ENCODE measurements around the gene MMAB. TPM values are rescaled to one million over a fixed set of nuclear protein-coding genes. Genes with fewer than 3 reads are reported as not detected.

MMAB gene
- total and polyA plus RNA-seq, 4 experiments from 2014 or later, result 16.0 to 30.2 (median 17.0) TPM

DNA sequence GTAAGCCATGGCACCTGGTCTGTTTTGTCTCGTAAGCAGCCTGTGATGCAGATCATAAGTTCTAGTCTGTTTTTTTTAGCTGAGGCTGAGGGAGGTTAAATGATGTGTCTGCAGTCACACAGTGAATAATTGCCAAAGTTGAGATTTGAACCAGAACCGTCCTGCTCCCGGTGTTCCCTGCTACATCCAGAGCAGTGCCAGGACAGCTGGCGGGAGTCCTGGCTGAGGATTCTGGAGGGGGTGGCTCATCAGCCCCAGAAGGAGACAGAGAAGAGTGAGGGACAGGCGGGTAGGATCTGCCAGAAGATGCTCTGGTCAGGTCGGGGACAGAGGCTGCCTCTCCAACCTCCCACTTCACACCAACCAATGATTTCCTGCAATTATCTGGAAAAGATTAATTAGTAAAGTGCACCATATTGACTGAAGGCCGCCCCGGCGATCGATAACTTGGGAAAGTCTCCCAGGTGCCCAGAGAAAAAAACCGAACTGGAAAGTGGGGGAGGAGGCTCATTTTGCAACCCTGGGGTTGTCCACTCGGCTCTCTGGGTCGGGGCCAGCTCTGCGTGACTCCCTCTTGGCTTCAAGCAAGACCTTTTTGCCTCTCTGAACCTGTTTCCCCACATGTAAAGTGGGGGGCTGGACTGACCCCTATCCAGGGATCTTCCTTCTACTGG, 42.4 kb upstream of the MMAB start:
- Mint-ChIP-seq H3K4me1 (no peaks in the 10 kb centered on the region), H3K36me3 (no peaks in the 10 kb centered on the region), H3K4me3 (no peak overlapping the region), H3K27ac (no peak overlapping the region), H3K27me3 (peaks cover 11 to 23% of the 10 kb centered on the region in 2 donors), H3K9me3 (no peaks in the 10 kb centered on the region)
- intact Hi-C loops (cut with micrococcal nuclease), result no loop called here
- ChIA-PET CTCF (ENCODE audit: partially characterized antibody) (interaction anchor here (1.1 kb wide), 1 partner anchor 18 kb away, joined by 3 read pairs; no protein-coding TSS in a partner anchor), POLR2A (ENCODE audit: partially characterized antibody) (no interaction called here)
- Histone ChIP-seq H3K27me3 (ENCODE audit: insufficient read depth, low read length) (peaks cover 5% of the 10 kb centered on the region), H3K27ac (ENCODE audit: low read depth, low read length) (no peak overlapping the region), H3K4me3 (ENCODE audit: low read length in 2 of 2) (no peak overlapping the region), H3K9me3 (ENCODE audit: control insufficient read depth in 1 of 2, low read length in 2 of 2) (no peaks in the 10 kb centered on the region), H3K36me3 (ENCODE audit: insufficient read depth, low read length) (no peaks in the 10 kb centered on the region), H3K4me1 (ENCODE audit: insufficient read depth, low read length) (no peaks in the 10 kb centered on the region)
- DNase-seq, result no peak

DNA sequence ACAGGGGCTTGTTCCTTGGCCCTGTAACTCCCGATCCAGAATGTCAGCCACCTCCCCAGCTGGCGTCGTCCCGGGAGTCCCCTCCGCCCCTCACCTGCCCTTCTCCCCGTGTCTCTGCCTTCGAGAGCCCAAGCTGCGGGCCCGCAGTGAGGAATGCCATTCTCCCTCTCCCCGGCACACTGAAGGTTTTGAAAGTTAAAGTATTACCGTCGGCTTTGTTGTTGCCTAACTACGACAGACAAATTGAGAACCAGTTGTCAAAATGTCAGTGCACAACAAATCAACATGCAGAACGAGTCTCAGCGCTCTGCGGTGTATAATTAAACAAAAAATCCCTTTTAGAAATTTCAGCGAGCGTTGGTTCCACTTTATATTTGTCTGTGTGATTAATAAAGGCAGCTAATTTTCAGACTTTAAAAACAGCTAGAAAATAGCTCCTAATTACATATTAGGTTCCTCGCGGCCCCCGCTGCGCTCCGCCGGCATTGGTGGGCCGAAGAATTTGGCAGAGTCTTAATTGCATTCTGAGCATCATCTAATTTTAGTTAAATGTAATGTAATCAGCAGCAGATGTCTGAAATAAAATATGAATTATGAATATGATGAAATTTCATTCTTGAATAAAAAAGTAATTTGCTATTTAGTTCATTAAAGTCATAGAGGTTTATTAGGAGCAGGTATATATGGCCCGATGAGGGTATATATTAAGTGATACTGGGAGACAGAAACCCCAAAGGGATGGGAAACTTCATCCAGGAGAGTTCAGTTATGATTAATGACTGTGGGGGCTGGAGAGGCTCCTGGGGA, 40.5 kb upstream of the MMAB start:
- Mint-ChIP-seq H3K36me3 (no peaks in the 10 kb centered on the region), H3K4me3 (no peak overlapping the region), H3K27ac (no peak overlapping the region), H3K9me3 (no peaks in the 10 kb centered on the region), H3K4me1 (no peaks in the 10 kb centered on the region), H3K27me3 (peaks cover 10 to 27% of the 10 kb centered on the region in 2 donors)
- DNase-seq, result no peak
- Histone ChIP-seq H3K27me3 (ENCODE audit: insufficient read depth, low read length) (peaks cover 8% of the 10 kb centered on the region), H3K27ac (ENCODE audit: low read depth, low read length) (no peak overlapping the region), H3K4me3 (ENCODE audit: low read length in 2 of 2) (no peak overlapping the region), H3K9me3 (ENCODE audit: control insufficient read depth in 1 of 2, low read length in 2 of 2) (no peaks in the 10 kb centered on the region), H3K4me1 (ENCODE audit: insufficient read depth, low read length) (no peaks in the 10 kb centered on the region), H3K36me3 (ENCODE audit: insufficient read depth, low read length) (no peaks in the 10 kb centered on the region)
- intact Hi-C loops (cut with micrococcal nuclease), result no loop called here
- ChIA-PET POLR2A (ENCODE audit: partially characterized antibody) (no interaction called here), CTCF (ENCODE audit: partially characterized antibody) (interaction anchor here (1.2 kb wide), 1 partner anchor 15 kb away, joined by 3 read pairs; no protein-coding TSS in a partner anchor)

- Mint-ChIP-seq H3K27ac (no peak overlapping the region), H3K9me3 (no peaks in the 10 kb centered on the region), H3K4me1 (no peaks in the 10 kb centered on the region), H3K27me3 (peaks cover 10 to 29% of the 10 kb centered on the region in 2 donors), H3K36me3 (no peaks in the 10 kb centered on the region), H3K4me3 (no peak overlapping the region)
- intact Hi-C loops (cut with micrococcal nuclease), result no loop called here
- Histone ChIP-seq H3K4me1 (ENCODE audit: insufficient read depth, low read length) (no peaks in the 10 kb centered on the region), H3K27me3 (ENCODE audit: insufficient read depth, low read length) (peaks cover 8% of the 10 kb centered on the region), H3K27ac (ENCODE audit: low read depth, low read length) (no peak overlapping the region), H3K9me3 (ENCODE audit: control insufficient read depth in 1 of 2, low read length in 2 of 2) (no peaks in the 10 kb centered on the region), H3K4me3 (ENCODE audit: low read length in 2 of 2) (no peak overlapping the region), H3K36me3 (ENCODE audit: insufficient read depth, low read length) (no peaks in the 10 kb centered on the region)
- ChIA-PET POLR2A (ENCODE audit: partially characterized antibody) (no interaction called here), CTCF (ENCODE audit: partially characterized antibody) (interaction anchor here (1.2 kb wide), 1 partner anchor 14 kb away, joined by 3 read pairs; no protein-coding TSS in a partner anchor)
- DNase-seq, result no peak
Measured at GRCh38 chr12:109612975-109613502, 39.7 kb upstream of the MMAB start.

GRCh38 chr12:109612003-109612402, 38.7 kb upstream of the MMAB start:
- H3K27me3 Mint-ChIP-seq, result peaks cover 11 to 32% of the 10 kb centered on the region in 2 donors
- ChIA-PET POLR2A (ENCODE audit: partially characterized antibody) (no interaction called here), CTCF (ENCODE audit: partially characterized antibody) (no interaction called here)
- intact Hi-C loops (cut with micrococcal nuclease), result no loop called here
- Histone ChIP-seq H3K4me1 (ENCODE audit: insufficient read depth, low read length) (no peaks in the 10 kb centered on the region), H3K4me3 (ENCODE audit: low read length in 2 of 2) (no peak overlapping the region), H3K9me3 (ENCODE audit: control insufficient read depth in 1 of 2, low read length in 2 of 2) (no peaks in the 10 kb centered on the region), H3K27ac (ENCODE audit: low read depth, low read length) (no peak overlapping the region), H3K36me3 (ENCODE audit: insufficient read depth, low read length) (no peaks in the 10 kb centered on the region), H3K27me3 (ENCODE audit: insufficient read depth, low read length) (peaks cover 8% of the 10 kb centered on the region)
- H3K4me3 Mint-ChIP-seq, result no peak overlapping the region
- no peak overlapping the region for H3K27ac Mint-ChIP-seq
- no peaks in the 10 kb centered on the region for H3K9me3 Mint-ChIP-seq
- H3K4me1 Mint-ChIP-seq, result no peaks in the 10 kb centered on the region
- H3K36me3 Mint-ChIP-seq, result no peaks in the 10 kb centered on the region
- no peak for DNase-seq

DNA sequence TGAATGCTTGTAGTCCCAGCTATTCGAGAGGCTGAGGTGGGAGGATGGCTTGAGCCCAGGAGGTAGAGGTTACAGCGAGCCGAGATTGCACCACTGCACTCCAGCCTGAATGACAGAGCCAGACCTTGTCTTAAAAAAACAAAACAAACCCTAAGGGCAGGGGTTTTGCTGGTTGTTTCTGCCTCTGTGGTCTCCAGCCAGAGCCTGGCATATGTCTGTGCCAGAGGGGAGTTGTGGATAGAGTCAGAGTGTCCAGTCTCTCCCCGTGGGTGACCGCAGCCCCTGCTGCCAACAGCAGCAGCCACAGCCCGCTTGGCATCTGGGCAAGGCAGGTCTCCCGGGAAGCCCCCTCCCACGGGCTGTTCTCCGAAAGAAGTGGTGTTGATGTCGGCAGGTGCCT, 37.9 kb upstream of the MMAB start:
- peaks cover 7 to 27% of the 10 kb centered on the region in 2 donors for H3K27me3 Mint-ChIP-seq
- no peaks in the 10 kb centered on the region for H3K36me3 ChIP-seq (ENCODE audit: insufficient read depth, low read length)
- H3K4me1 Mint-ChIP-seq, result no peaks in the 10 kb centered on the region
- H3K27me3 ChIP-seq (ENCODE audit: insufficient read depth, low read length), result peaks cover 8% of the 10 kb centered on the region
- intact Hi-C loops (cut with micrococcal nuclease), result no loop called here
- ChIA-PET POLR2A (ENCODE audit: partially characterized antibody) (no interaction called here), CTCF (ENCODE audit: partially characterized antibody) (interaction anchor here (1.2 kb wide), 1 partner anchor 13 kb away, joined by 3 read pairs; no protein-coding TSS in a partner anchor)
- H3K27ac ChIP-seq (ENCODE audit: low read depth, low read length), result no peak overlapping the region
- no peaks in the 10 kb centered on the region for H3K9me3 ChIP-seq (ENCODE audit: control insufficient read depth in 1 of 2, low read length in 2 of 2)
- no peak overlapping the region for H3K4me3 Mint-ChIP-seq
- H3K9me3 Mint-ChIP-seq, result no peaks in the 10 kb centered on the region
- no peaks in the 10 kb centered on the region for H3K4me1 ChIP-seq (ENCODE audit: insufficient read depth, low read length)
- no peak overlapping the region for H3K27ac Mint-ChIP-seq
- DNase-seq, result no peak
- no peak overlapping the region for H3K4me3 ChIP-seq (ENCODE audit: low read length in 2 of 2)
- no peaks in the 10 kb centered on the region for H3K36me3 Mint-ChIP-seq

DNA sequence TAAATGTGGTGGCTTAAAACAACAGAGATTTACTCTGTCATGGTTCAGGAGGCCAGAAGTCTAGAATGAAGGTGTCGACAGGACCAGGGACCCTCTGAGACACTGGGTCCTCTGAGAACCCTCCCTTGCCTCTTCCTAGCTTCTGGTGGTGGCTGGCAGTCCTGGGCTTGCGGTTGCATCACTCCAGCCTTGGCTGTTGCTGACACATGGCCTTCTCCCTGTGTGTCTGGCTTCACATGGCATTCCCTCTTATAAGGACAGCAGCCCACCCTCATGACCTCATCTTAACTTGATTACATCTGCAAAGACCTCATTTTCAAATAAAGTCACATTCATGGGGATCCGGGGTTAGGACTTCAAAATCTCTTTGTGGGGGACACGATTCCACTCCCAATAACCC, 37.2 kb upstream of the MMAB start:
- Mint-ChIP-seq H3K36me3 (no peaks in the 10 kb centered on the region), H3K27me3 (peaks cover 8 to 24% of the 10 kb centered on the region in 2 donors), H3K4me3 (no peak overlapping the region), H3K9me3 (no peaks in the 10 kb centered on the region), H3K27ac (peak overlapping the region in 1 of 7 donors; percentile 6), H3K4me1 (no peaks in the 10 kb centered on the region)
- intact Hi-C loops (cut with micrococcal nuclease), result no loop called here
- no peak for DNase-seq
- H3K4me3 ChIP-seq (ENCODE audit: low read length in 2 of 2), result no peak overlapping the region
- no peak overlapping the region for H3K27ac ChIP-seq (ENCODE audit: low read depth, low read length)
- ChIA-PET CTCF (ENCODE audit: partially characterized antibody) (interaction anchor here (1.2 kb wide), 1 partner anchor 13 kb away, joined by 3 read pairs; no protein-coding TSS in a partner anchor), POLR2A (ENCODE audit: partially characterized antibody) (no interaction called here)
- H3K4me1 ChIP-seq (ENCODE audit: insufficient read depth, low read length), result no peaks in the 10 kb centered on the region
- H3K9me3 ChIP-seq (ENCODE audit: control insufficient read depth in 1 of 2, low read length in 2 of 2), result no peaks in the 10 kb centered on the region
- H3K27me3 ChIP-seq (ENCODE audit: insufficient read depth, low read length), result peaks cover 8% of the 10 kb centered on the region
- H3K36me3 ChIP-seq (ENCODE audit: insufficient read depth, low read length), result no peaks in the 10 kb centered on the region

- no peaks in the 10 kb centered on the region for H3K36me3 ChIP-seq (ENCODE audit: insufficient read depth, low read length)
- Mint-ChIP-seq H3K36me3 (no peaks in the 10 kb centered on the region), H3K4me1 (no peaks in the 10 kb centered on the region), H3K27ac (peak overlapping the region in 1 of 7 donors; percentile 15), H3K4me3 (no peak overlapping the region), H3K9me3 (no peaks in the 10 kb centered on the region), H3K27me3 (peaks cover 8 to 20% of the 10 kb centered on the region in 2 donors)
- ChIA-PET POLR2A (ENCODE audit: partially characterized antibody) (no interaction called here), CTCF (ENCODE audit: partially characterized antibody) (interaction anchor here (0.7 kb wide), 1 partner anchor 12 kb away, joined by 3 read pairs; no protein-coding TSS in a partner anchor)
- no peak overlapping the region for H3K27ac ChIP-seq (ENCODE audit: low read depth, low read length)
- no peaks in the 10 kb centered on the region for H3K9me3 ChIP-seq (ENCODE audit: control insufficient read depth in 1 of 2, low read length in 2 of 2)
- peaks cover 8% of the 10 kb centered on the region for H3K27me3 ChIP-seq (ENCODE audit: insufficient read depth, low read length)
- H3K4me1 ChIP-seq (ENCODE audit: insufficient read depth, low read length), result no peaks in the 10 kb centered on the region
- DNase-seq, result no peak
- no peak overlapping the region for H3K4me3 ChIP-seq (ENCODE audit: low read length in 2 of 2)
- intact Hi-C loops (cut with micrococcal nuclease), result no loop called here
Measured at GRCh38 chr12:109609342-109609741, 36.0 kb upstream of the MMAB start.
